ENCODE measurements around the gene EMP1.

DNA sequence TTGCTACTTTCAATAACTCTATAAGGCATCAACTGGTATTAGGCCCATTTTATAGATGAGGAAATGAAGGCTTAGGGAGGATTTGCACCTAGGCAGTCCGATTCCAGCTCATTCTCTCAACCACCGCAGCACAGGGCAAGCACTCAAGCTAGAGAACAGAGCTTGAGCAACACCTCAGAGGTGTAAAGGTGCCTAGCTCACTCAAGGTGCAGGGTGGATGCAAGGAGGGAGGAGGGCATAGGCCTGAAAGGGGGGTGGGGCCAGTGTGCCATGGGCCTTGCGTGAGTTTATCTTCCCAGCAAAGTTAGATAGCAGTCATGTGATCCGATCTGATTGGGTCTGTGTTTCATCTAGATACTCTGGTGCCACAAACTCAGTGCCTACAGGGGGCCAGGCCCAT, 10.2 kb upstream of the EMP1 start:
- TF ChIP-seq EP300 (IDR thresholded peaks at IDR 0.05) (no peak), CTCF (IDR thresholded peaks at IDR 0.05) (no peak), POLR2A (IDR thresholded peaks at IDR 0.05) (no peak)

Measured in tibial nerve (tissue), 4 donors.